Left ventricle myocardium inferior (tissue), 1 donor: Measurements from ENCODE around the gene ATP11A. TPM values are rescaled to one million over a fixed set of nuclear protein-coding genes. Genes with fewer than 3 reads are reported as not detected.

Experiments used
- DNase-seq: peaks from one replicate; pipeline ENCODE4 v3.0.0-alpha.2; 2020
- H3K27ac ChIP-seq: fragments of 200-600 bp; replicated peaks from 2 replicates; pipeline ENCODE4 v1.8.0; 2021
- H3K27me3 ChIP-seq: fragments of 200-600 bp; 2 replicates; pipeline ENCODE4 v1.8.0; 2021; ENCODE audit warnings: low read depth
- H3K36me3 ChIP-seq: fragments of 200-600 bp; 2 replicates; pipeline ENCODE4 v1.8.0; 2021
- H3K4me1 ChIP-seq: fragments of 200-600 bp; 2 replicates; pipeline ENCODE4 v1.8.0; 2021
- H3K4me3 ChIP-seq: fragments of 200-600 bp; 2 replicates; pipeline ENCODE4 v1.8.0; 2021; ENCODE audit warnings: mild to moderate bottlenecking, moderate library complexity
- H3K9me3 ChIP-seq: fragments of 200-600 bp; replicated peaks from 2 replicates; pipeline ENCODE4 v1.8.0; 2021
- CTCF ChIP-seq: fragments of 200-600 bp; IDR thresholded peaks from 2 replicates; pipeline ENCODE4 v1.8.0; 2021; ENCODE audit warnings: antibody characterized with exemption, mild to moderate bottlenecking, borderline replicate concordance
- intact Hi-C: fragments of 100-400 bp; cut with micrococcal nuclease; formaldehyde crosslinking; loops from one replicate; pipeline ENCODE4 v1.11.0; 2022
- total RNA-seq: library from RNA; stranded (reverse); fragmentation: NEBNext Ultra II Directional; extraction: Animal tissue kit (Norgen Biotek cat#: 25700); gene quantifications from one replicate; pipeline ENCODE4 v1.2.1, GENCODE V29; 2021
- donor health status: DM: no; HTN: yes; CAD: no; lungs with severe emphysema.

ATP11A gene
- total RNA-seq, 1 donor from 2014 or later = 106 TPM

GRCh38 chr13:112819816-112820215, 130.0 kb downstream of the ATP11A start:
- Histone ChIP-seq H3K9me3 (no peaks in the 10 kb centered on the region), H3K4me3 (no peak overlapping the region), H3K27me3 (no peaks in the 10 kb centered on the region), H3K4me1 (peaks cover 6% of the 10 kb centered on the region), H3K36me3 (peaks cover 77% of the 10 kb centered on the region), H3K27ac (no peak overlapping the region)
- DNase-seq = no peak
- no peak for TF ChIP-seq CTCF
- intact Hi-C loops = no loop called here

- no peak overlapping the region for H3K4me3 ChIP-seq
- no peak overlapping the region for H3K27ac ChIP-seq
- TF ChIP-seq CTCF = no peak
- no peak for DNase-seq
- H3K27me3 ChIP-seq = no peaks in the 10 kb centered on the region
- peaks cover 9% of the 10 kb centered on the region for H3K4me1 ChIP-seq
- intact Hi-C loops = no loop called here
- H3K9me3 ChIP-seq = no peaks in the 10 kb centered on the region
- peaks cover 82% of the 10 kb centered on the region for H3K36me3 ChIP-seq
Observed at GRCh38 chr13:112820318-112820717, 130.5 kb downstream of the ATP11A start.

- intact Hi-C loops = no loop called here
- Histone ChIP-seq H3K36me3 (peaks cover 84% of the 10 kb centered on the region), H3K27ac (no peak overlapping the region), H3K4me3 (no peak overlapping the region), H3K4me1 (peaks cover 14% of the 10 kb centered on the region), H3K27me3 (no peaks in the 10 kb centered on the region), H3K9me3 (no peaks in the 10 kb centered on the region)
- TF ChIP-seq CTCF = no peak
- DNase-seq = no peak
Observed at GRCh38 chr13:112821340-112822055, 131.7 kb downstream of the ATP11A start.

GRCh38 chr13:112822851-112823250, 133.0 kb downstream of the ATP11A start:
- H3K9me3 ChIP-seq = no peaks in the 10 kb centered on the region
- no peak for DNase-seq
- H3K27ac ChIP-seq = no peak overlapping the region
- peaks cover 14% of the 10 kb centered on the region for H3K4me1 ChIP-seq
- H3K27me3 ChIP-seq = no peaks in the 10 kb centered on the region
- peaks cover 83% of the 10 kb centered on the region for H3K36me3 ChIP-seq
- intact Hi-C loops = no loop called here
- no peak for TF ChIP-seq CTCF
- H3K4me3 ChIP-seq = no peak overlapping the region

- H3K27me3 ChIP-seq = no peaks in the 10 kb centered on the region
- H3K36me3 ChIP-seq = peaks cover 79% of the 10 kb centered on the region
- no peak for TF ChIP-seq CTCF
- H3K4me1 ChIP-seq = peaks cover 14% of the 10 kb centered on the region
- H3K9me3 ChIP-seq = no peaks in the 10 kb centered on the region
- no peak overlapping the region for H3K4me3 ChIP-seq
- intact Hi-C loops = no loop called here
- DNase-seq = no peak
- H3K27ac ChIP-seq = no peak overlapping the region
Observed at GRCh38 chr13:112824429-112824828, 134.6 kb downstream of the ATP11A start.
